HG02623 (cell line): ENCODE data around the gene MICU1.
"Not testable (repeated sequence)": the region's sequence is repeated elsewhere in the genome, so short reads cannot be mapped to it uniquely, and the experiment has no call there.

Source experiments
- ATAC-seq: cut with Tn5 transposase; IDR thresholded peaks from one replicate; pipeline ENCODE4 v1.9.1; 2021; ENCODE audit warnings: moderate library complexity; ENCODE audit not compliant: unreplicated experiment

MICU1 gene

GRCh38 chr10:72459301-72459700 is 166.6 kb downstream of the MICU1 start:
- no peak for ATAC-seq

GRCh38 chr10:72455889-72456595 is 169.8 kb downstream of the MICU1 start:
- ATAC-seq: no peak

- no peak for ATAC-seq
These were observed 175.9 kb downstream of the MICU1 start for GRCh38 chr10:72449941-72450441.

- ATAC-seq: no peak
These were observed 180.0 kb downstream of the MICU1 start for GRCh38 chr10:72445851-72446250.

- ATAC-seq: not testable (repeated sequence)
These were observed 182.9 kb downstream of the MICU1 start for GRCh38 chr10:72442969-72443368.

GRCh38 chr10:72435570-72435969 is 190.3 kb downstream of the MICU1 start:
- ATAC-seq: no peak

GRCh38 chr10:72430936-72431335 is 194.9 kb downstream of the MICU1 start:
- not testable (repeated sequence) for ATAC-seq

- no peak for ATAC-seq
These were observed 195.9 kb downstream of the MICU1 start for GRCh38 chr10:72429931-72430330.

GRCh38 chr10:72426986-72427385 is 198.9 kb downstream of the MICU1 start:
- ATAC-seq: no peak

GRCh38 chr10:72425133-72425532 is 200.7 kb downstream of the MICU1 start:
- ATAC-seq: no peak

- no peak for ATAC-seq
These were observed 201.3 kb downstream of the MICU1 start for GRCh38 chr10:72424561-72424960.

GRCh38 chr10:72423426-72423825 is 202.5 kb downstream of the MICU1 start:
- ATAC-seq: no peak

GRCh38 chr10:72421885-72422540 is 203.9 kb downstream of the MICU1 start:
- ATAC-seq: no peak

GRCh38 chr10:72419241-72419640 is 206.6 kb downstream of the MICU1 start:
- ATAC-seq: no peak

- ATAC-seq: no peak
These were observed 207.2 kb downstream of the MICU1 start for GRCh38 chr10:72418679-72419078.

- no peak for ATAC-seq
These were observed 207.9 kb downstream of the MICU1 start for GRCh38 chr10:72417971-72418370.

- ATAC-seq: no peak
These were observed 209.2 kb downstream of the MICU1 start for GRCh38 chr10:72416661-72417060.

- ATAC-seq: no peak
These were observed 211.2 kb downstream of the MICU1 start for GRCh38 chr10:72414642-72415041.

GRCh38 chr10:72409167-72409566 is 216.7 kb downstream of the MICU1 start:
- no peak for ATAC-seq

- ATAC-seq: no peak
These were observed 217.8 kb downstream of the MICU1 start for GRCh38 chr10:72407927-72408600.

- ATAC-seq: no peak
These were observed 218.4 kb downstream of the MICU1 start for GRCh38 chr10:72407471-72407870.

- ATAC-seq: not testable (repeated sequence)
These were observed 230.3 kb downstream of the MICU1 start for GRCh38 chr10:72395581-72395980.
